A549 (cell line): ENCODE measurements around the gene OR52E5.

ENCODE experiments used
- CBX8 ChIP-seq: fragments of 200-600 bp; sonication (generic); IDR thresholded peaks from 2 replicates; pipeline ENCODE4 v1.6.1; 2016
- EP300 ChIP-seq, 2 experiments: fragments of >200 bp; sonication (Bioruptor Twin); formaldehyde crosslinking; IDR thresholded peaks; 2 replicates in 1 of 2; 3 replicates in 1 of 2; pipeline ENCODE4 v1.6.1; 2016 to 2017
- JUN ChIP-seq, 2 experiments: fragments of >200 bp; sonication (Bioruptor Twin); formaldehyde crosslinking; IDR thresholded peaks; 2 replicates in 1 of 2; 3 replicates in 1 of 2; pipeline ENCODE4 v1.6.1; 2016 to 2017
- JUNB ChIP-seq: fragments of >200 bp; sonication (Bioruptor Twin); formaldehyde crosslinking; IDR thresholded peaks from 2 replicates; pipeline ENCODE4 v1.6.1; 2016
- MAZ ChIP-seq: fragments of 150-350 bp; IDR thresholded peaks from 2 replicates; pipeline ENCODE4 v1.6.1; 2014; ENCODE audit warnings: antibody characterized with exemption, low read depth, low read length, borderline replicate concordance
- MYC ChIP-seq: IDR thresholded peaks from 2 replicates; pipeline ENCODE4 v1.6.1; 2012; ENCODE audit warnings: mild to moderate bottlenecking, inconsistent platforms, low read length, improper control_type of control experiment, borderline replicate concordance
- POLR2A ChIP-seq: IDR thresholded peaks from 2 replicates; pipeline ENCODE4 v1.6.1; 2012; ENCODE audit warnings: mild to moderate bottlenecking, low read length
- RAD21 ChIP-seq, 2 experiments: fragments of >200 bp in 1 of 2; sonication (Bioruptor Twin) in 1 of 2; formaldehyde crosslinking in 1 of 2; IDR thresholded peaks in 1 of 2; conservative IDR thresholded peaks in 1 of 2; 2 replicates in 1 of 2; 3 replicates in 1 of 2; pipeline ENCODE4 v1.6.1; 2012 to 2018; ENCODE audit warnings: inconsistent platforms in 1 of 2
- RCOR1 ChIP-seq: fragments of 150-350 bp; IDR thresholded peaks from 2 replicates; pipeline ENCODE4 v1.6.1; 2014; ENCODE audit warnings: antibody characterized with exemption, low read length, low read depth
- SREBF2 ChIP-seq: fragments of 450-650 bp; IDR thresholded peaks from 2 replicates; pipeline ENCODE4 v1.6.1; 2014; ENCODE audit warnings: mild to moderate bottlenecking, moderate library complexity
- TF ChIP-seq, protein P1 (sequence below): fragments of >200 bp; sonication (Bioruptor Twin); formaldehyde crosslinking; IDR thresholded peaks from 3 replicates; pipeline ENCODE4 v1.5.1; 2016
- TF ChIP-seq, protein P2 (sequence below): IDR thresholded peaks from 2 replicates; pipeline ENCODE4 v1.6.1; 2012
- TF ChIP-seq, protein P3 (sequence below): fragments of 200-600 bp; sonication (generic); IDR thresholded peaks from 2 replicates; pipeline ENCODE4 v1.6.1; 2016; ENCODE audit warnings: antibody characterized with exemption, mild to moderate bottlenecking, moderate library complexity

DNA sequence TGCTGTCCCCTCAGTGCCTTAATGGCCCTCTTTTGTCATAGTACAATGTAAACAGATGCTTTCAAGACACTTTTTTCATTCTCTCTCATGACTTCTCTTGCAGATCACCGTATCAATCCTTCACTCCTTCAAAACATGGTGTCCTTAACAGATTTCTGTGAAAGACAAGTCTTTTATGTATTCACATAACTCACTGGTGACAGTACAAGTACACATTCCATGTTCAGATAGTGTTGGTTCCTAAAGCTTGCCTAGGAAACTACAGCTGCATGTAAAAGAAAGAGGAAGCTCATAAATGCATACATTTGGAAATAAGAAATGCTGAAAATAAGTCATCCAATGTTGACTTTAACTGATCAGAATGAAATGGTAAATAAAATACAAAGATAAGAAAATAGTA lies 46.3 kb upstream of the OR52E5 start:
- TF ChIP-seq JUN (IDR thresholded peaks at IDR 0.05): no peak
- no peak for TF ChIP-seq JUNB
- TF ChIP-seq, protein P1, sequence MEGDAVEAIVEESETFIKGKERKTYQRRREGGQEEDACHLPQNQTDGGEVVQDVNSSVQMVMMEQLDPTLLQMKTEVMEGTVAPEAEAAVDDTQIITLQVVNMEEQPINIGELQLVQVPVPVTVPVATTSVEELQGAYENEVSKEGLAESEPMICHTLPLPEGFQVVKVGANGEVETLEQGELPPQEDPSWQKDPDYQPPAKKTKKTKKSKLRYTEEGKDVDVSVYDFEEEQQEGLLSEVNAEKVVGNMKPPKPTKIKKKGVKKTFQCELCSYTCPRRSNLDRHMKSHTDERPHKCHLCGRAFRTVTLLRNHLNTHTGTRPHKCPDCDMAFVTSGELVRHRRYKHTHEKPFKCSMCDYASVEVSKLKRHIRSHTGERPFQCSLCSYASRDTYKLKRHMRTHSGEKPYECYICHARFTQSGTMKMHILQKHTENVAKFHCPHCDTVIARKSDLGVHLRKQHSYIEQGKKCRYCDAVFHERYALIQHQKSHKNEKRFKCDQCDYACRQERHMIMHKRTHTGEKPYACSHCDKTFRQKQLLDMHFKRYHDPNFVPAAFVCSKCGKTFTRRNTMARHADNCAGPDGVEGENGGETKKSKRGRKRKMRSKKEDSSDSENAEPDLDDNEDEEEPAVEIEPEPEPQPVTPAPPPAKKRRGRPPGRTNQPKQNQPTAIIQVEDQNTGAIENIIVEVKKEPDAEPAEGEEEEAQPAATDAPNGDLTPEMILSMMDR: no peak
- no peak for TF ChIP-seq RAD21 (conservative IDR thresholded peaks at IDR 0.05 in 1 of 2, IDR thresholded peaks at IDR 0.05 in 1 of 2)
- TF ChIP-seq POLR2A: no peak
- TF ChIP-seq SREBF2: no peak
- TF ChIP-seq, protein P2, sequence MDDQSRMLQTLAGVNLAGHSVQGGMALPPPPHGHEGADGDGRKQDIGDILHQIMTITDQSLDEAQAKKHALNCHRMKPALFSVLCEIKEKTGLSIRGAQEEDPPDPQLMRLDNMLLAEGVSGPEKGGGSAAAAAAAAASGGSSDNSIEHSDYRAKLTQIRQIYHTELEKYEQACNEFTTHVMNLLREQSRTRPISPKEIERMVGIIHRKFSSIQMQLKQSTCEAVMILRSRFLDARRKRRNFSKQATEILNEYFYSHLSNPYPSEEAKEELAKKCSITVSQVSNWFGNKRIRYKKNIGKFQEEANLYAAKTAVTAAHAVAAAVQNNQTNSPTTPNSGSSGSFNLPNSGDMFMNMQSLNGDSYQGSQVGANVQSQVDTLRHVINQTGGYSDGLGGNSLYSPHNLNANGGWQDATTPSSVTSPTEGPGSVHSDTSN: no peak
- no peak for TF ChIP-seq CBX8
- TF ChIP-seq MYC: no peak
- TF ChIP-seq MAZ: no peak
- no peak for TF ChIP-seq EP300 (IDR thresholded peaks at IDR 0.05)
- TF ChIP-seq, protein P3, sequence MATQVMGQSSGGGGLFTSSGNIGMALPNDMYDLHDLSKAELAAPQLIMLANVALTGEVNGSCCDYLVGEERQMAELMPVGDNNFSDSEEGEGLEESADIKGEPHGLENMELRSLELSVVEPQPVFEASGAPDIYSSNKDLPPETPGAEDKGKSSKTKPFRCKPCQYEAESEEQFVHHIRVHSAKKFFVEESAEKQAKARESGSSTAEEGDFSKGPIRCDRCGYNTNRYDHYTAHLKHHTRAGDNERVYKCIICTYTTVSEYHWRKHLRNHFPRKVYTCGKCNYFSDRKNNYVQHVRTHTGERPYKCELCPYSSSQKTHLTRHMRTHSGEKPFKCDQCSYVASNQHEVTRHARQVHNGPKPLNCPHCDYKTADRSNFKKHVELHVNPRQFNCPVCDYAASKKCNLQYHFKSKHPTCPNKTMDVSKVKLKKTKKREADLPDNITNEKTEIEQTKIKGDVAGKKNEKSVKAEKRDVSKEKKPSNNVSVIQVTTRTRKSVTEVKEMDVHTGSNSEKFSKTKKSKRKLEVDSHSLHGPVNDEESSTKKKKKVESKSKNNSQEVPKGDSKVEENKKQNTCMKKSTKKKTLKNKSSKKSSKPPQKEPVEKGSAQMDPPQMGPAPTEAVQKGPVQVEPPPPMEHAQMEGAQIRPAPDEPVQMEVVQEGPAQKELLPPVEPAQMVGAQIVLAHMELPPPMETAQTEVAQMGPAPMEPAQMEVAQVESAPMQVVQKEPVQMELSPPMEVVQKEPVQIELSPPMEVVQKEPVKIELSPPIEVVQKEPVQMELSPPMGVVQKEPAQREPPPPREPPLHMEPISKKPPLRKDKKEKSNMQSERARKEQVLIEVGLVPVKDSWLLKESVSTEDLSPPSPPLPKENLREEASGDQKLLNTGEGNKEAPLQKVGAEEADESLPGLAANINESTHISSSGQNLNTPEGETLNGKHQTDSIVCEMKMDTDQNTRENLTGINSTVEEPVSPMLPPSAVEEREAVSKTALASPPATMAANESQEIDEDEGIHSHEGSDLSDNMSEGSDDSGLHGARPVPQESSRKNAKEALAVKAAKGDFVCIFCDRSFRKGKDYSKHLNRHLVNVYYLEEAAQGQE: no peak
- no peak for TF ChIP-seq RCOR1
